Glutamatergic neuron (in vitro differentiated cells): ENCODE results near the gene KRT38. TPM values are rescaled to one million over a fixed set of nuclear protein-coding genes. Genes with fewer than 3 reads are reported as not detected.

ENCODE experiments used
- DNase-seq: peaks from one replicate; pipeline ENCODE4 v3.0.0; 2022
- H3K27ac Mint-ChIP-seq: one replicate; pipeline ENCODE4 v1.8.0; 2020; ENCODE audit warnings: mild to moderate bottlenecking, mixed read lengths, inconsistent platforms; ENCODE audit not compliant: unreplicated experiment
- H3K27me3 Mint-ChIP-seq: one replicate; pipeline ENCODE4 v1.8.0; 2020; ENCODE audit warnings: mild to moderate bottlenecking, moderate library complexity, mixed read lengths, inconsistent platforms; ENCODE audit not compliant: unreplicated experiment
- H3K36me3 Mint-ChIP-seq: one replicate; pipeline ENCODE4 v1.8.0; 2020; ENCODE audit warnings: mild to moderate bottlenecking, mixed read lengths, inconsistent platforms; ENCODE audit not compliant: unreplicated experiment
- H3K4me1 Mint-ChIP-seq: one replicate; pipeline ENCODE4 v1.8.0; 2020; ENCODE audit warnings: mild to moderate bottlenecking, low read depth, mixed read lengths, inconsistent platforms; ENCODE audit not compliant: unreplicated experiment
- H3K4me3 Mint-ChIP-seq: one replicate; pipeline ENCODE4 v1.8.0; 2020; ENCODE audit warnings: mild to moderate bottlenecking, mixed read lengths, inconsistent platforms; ENCODE audit not compliant: unreplicated experiment
- H3K9me3 Mint-ChIP-seq: one replicate; pipeline ENCODE4 v1.8.0; 2020; ENCODE audit warnings: mild to moderate bottlenecking, moderate library complexity, mixed read lengths, inconsistent platforms; ENCODE audit not compliant: unreplicated experiment
- CTCF ChIP-seq: fragments of 200-600 bp; sonication (generic); IDR thresholded peaks from one replicate; pipeline ENCODE4 v1.5.0; 2021; ENCODE audit not compliant: partially characterized antibody, unreplicated experiment
- total RNA-seq: library from RNA; stranded (reverse); fragmentation: NEBNext Ultra II Directional; extraction: Animal tissue kit (Norgen Biotek cat#: 25700); gene quantifications from one replicate; pipeline ENCODE4 v1.2.1, GENCODE V29; 2021; ENCODE audit not compliant: unreplicated experiment

The KRT38 gene
- total RNA-seq, 1 donor from 2014 or later: not detected

DNA sequence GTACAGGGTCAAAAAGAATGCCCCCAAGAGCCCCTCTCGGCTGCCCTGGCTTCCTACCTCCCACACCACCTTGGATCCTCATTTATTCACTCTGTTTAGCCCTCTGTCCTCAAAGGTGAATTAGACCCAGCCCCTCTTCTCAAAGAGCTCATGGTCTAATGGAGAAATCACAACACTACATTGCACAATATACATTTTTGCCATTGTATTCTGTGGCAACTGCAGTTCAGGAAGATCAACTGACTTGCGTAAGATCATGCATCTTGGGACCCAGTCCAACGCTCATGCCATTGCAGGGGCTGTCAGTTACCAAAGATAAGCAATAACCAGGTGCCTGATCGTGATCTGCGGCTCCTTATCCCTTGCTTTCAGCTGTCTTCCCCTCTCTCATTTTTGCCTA lies 1.4 kb downstream of the KRT38 start:
- Mint-ChIP-seq H3K9me3 (no peaks in the 10 kb centered on the region), H3K4me3 (no peak overlapping the region), H3K4me1 (no peaks in the 10 kb centered on the region), H3K27me3 (no peaks in the 10 kb centered on the region), H3K27ac (no peak overlapping the region), H3K36me3 (no peaks in the 10 kb centered on the region)
- DNase-seq: no peak
- no peak for TF ChIP-seq CTCF

GRCh38 chr17:41437769-41438168 lies 3.0 kb downstream of the KRT38 start:
- Mint-ChIP-seq H3K36me3 (no peaks in the 10 kb centered on the region), H3K4me3 (no peak overlapping the region), H3K27ac (no peak overlapping the region), H3K4me1 (no peaks in the 10 kb centered on the region), H3K27me3 (no peaks in the 10 kb centered on the region), H3K9me3 (no peaks in the 10 kb centered on the region)
- DNase-seq: no peak
- no peak for TF ChIP-seq CTCF

GRCh38 chr17:41437254-41437653 lies 3.5 kb downstream of the KRT38 start:
- TF ChIP-seq CTCF: no peak
- DNase-seq: no peak
- H3K36me3 Mint-ChIP-seq: no peaks in the 10 kb centered on the region
- no peaks in the 10 kb centered on the region for H3K27me3 Mint-ChIP-seq
- no peak overlapping the region for H3K27ac Mint-ChIP-seq
- no peaks in the 10 kb centered on the region for H3K9me3 Mint-ChIP-seq
- H3K4me3 Mint-ChIP-seq: no peak overlapping the region
- H3K4me1 Mint-ChIP-seq: no peaks in the 10 kb centered on the region

GRCh38 chr17:41434415-41434814 lies 6.4 kb downstream of the KRT38 start:
- Mint-ChIP-seq H3K27me3 (no peaks in the 10 kb centered on the region), H3K27ac (no peak overlapping the region), H3K36me3 (no peaks in the 10 kb centered on the region), H3K9me3 (no peaks in the 10 kb centered on the region), H3K4me3 (no peak overlapping the region), H3K4me1 (no peaks in the 10 kb centered on the region)
- no peak for DNase-seq
- TF ChIP-seq CTCF: no peak

DNA sequence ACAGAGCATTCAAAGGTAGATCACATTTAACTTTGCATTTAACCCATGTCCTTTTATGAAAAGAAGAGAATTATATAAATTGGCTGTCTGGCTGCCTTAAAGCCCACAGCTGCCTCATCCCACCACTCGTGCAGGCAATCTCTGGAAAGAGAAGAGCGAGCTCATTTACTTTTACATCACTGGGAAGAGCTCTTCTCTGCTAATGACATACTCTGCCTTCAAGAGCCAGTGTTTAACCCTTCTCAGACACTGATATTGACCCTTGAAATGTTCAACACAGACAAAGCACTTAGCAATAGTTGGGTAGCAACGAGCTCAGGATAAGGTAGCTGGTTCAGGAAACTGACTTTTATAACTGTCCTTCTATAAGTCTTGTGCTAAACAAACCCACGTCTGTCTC lies 6.8 kb downstream of the KRT38 start:
- H3K36me3 Mint-ChIP-seq: no peaks in the 10 kb centered on the region
- no peak overlapping the region for H3K4me3 Mint-ChIP-seq
- H3K4me1 Mint-ChIP-seq: no peaks in the 10 kb centered on the region
- DNase-seq: no peak
- no peaks in the 10 kb centered on the region for H3K9me3 Mint-ChIP-seq
- H3K27me3 Mint-ChIP-seq: no peaks in the 10 kb centered on the region
- TF ChIP-seq CTCF: no peak
- no peak overlapping the region for H3K27ac Mint-ChIP-seq
